Endothelial cell of umbilical vein (primary cell): Measurements from ENCODE around the gene CHCHD10. TPM values are rescaled to one million over a fixed set of nuclear protein-coding genes. Genes with fewer than 3 reads are reported as not detected.

Experiments used
- BruUV-seq: library from RNA; stranded (reverse); fragments of 400-500 nt; replicated peaks from 2 replicates; lab custom pipeline; 2021; lab: Mats Ljungman, UMichigan
- CTCF ChIA-PET: fragments of 300-600, 350-600 bp; sonication (Branson Sonifier 250); formaldehyde crosslinking; loops from one replicate; lab custom pipeline; 2021; ENCODE audit warnings: antibody characterized with exemption, inconsistent platforms; lab: Charles Lee
- POLR2A ChIA-PET: fragments of 300-600, 350-600 bp; sonication (Branson Sonifier 250); formaldehyde crosslinking; loops from one replicate; lab custom pipeline; 2021; ENCODE audit warnings: antibody characterized with exemption, inconsistent platforms; lab: Charles Lee
- DNase-seq: peaks from one replicate; pipeline ENCODE4 v3.0.0-alpha.2; 2011; ENCODE audit warnings: low read depth, low spot score
- FAIRE-seq: peaks from 2 replicates; lab custom pipeline; 2011; peaks lifted over from hg19 to GRCh38; lab: Jason Lieb, UNC
- H2AFZ ChIP-seq: 2 replicates; pipeline ENCODE4 v1.6.0; 2012; ENCODE audit warnings: low read depth, low read length, control low read depth, inconsistent platforms
- H3K27ac ChIP-seq: 2 replicates; pipeline ENCODE4 v1.5.1; 2011; ENCODE audit warnings: low read depth, mild to moderate bottlenecking, control low read depth, low read length, moderate library complexity; ENCODE audit not compliant: insufficient read depth
- H3K27me3 ChIP-seq, 2 experiments: 2 replicates each; pipeline versions ENCODE4 v1.6.0 to v1.6.1; 2011; ENCODE audit warnings: low read length in 2 of 2, mixed read lengths in 1 of 2; ENCODE audit not compliant: control insufficient read depth in 2 of 2, insufficient read depth in 2 of 2
- H3K36me3 ChIP-seq, 2 experiments: 2 replicates in 1 of 2; 3 replicates in 1 of 2; pipeline ENCODE4 v1.5.1; 2011; ENCODE audit warnings: low read length in 2 of 2, mild to moderate bottlenecking in 1 of 2, moderate library complexity in 1 of 2; ENCODE audit not compliant: control insufficient read depth in 2 of 2, insufficient read depth in 2 of 2; ENCODE audit errors: extremely low read depth in 1 of 2
- H3K4me1 ChIP-seq: 3 replicates; pipeline ENCODE4 v1.5.1; 2011; ENCODE audit warnings: mild to moderate bottlenecking, low read length; ENCODE audit not compliant: control insufficient read depth, insufficient read depth; ENCODE audit errors: extremely low read depth
- H3K4me2 ChIP-seq: 2 replicates; pipeline ENCODE4 v1.6.1; 2011; ENCODE audit warnings: low read length, control low read depth, mixed read lengths; ENCODE audit not compliant: insufficient read depth
- H3K4me3 ChIP-seq, 3 experiments: fragments of 200-600 bp in 1 of 3; sonication (generic), shearing (Covaris generic) in 1 of 3; replicated peaks in 1 of 3; 2 replicates each; pipeline ENCODE4 v1.5.1; 2011 to 2016; ENCODE audit warnings: control low read depth in 3 of 3, low read length in 3 of 3, mild to moderate bottlenecking in 2 of 3, inconsistent platforms in 1 of 3, low read depth in 1 of 3, moderate library complexity in 1 of 3; ENCODE audit not compliant: insufficient read depth in 1 of 3
- H3K79me2 ChIP-seq: 2 replicates; pipeline ENCODE4 v1.6.0; 2012; ENCODE audit warnings: low read length, inconsistent platforms; ENCODE audit not compliant: control insufficient read depth, insufficient read depth
- H3K9ac ChIP-seq: replicated peaks from 2 replicates; pipeline ENCODE3; 2011; ENCODE audit warnings: low read length, control low read depth; ENCODE audit not compliant: insufficient read depth; ENCODE audit errors: extremely low read depth
- H3K9me1 ChIP-seq: replicated peaks from 3 replicates; pipeline ENCODE4 v1.6.0; 2011; ENCODE audit warnings: mild to moderate bottlenecking, low read length; ENCODE audit not compliant: control insufficient read depth, insufficient read depth; ENCODE audit errors: extremely low read depth
- H3K9me3 ChIP-seq: replicated peaks from 2 replicates; pipeline ENCODE4 v1.5.1; 2012; ENCODE audit warnings: low read length, inconsistent platforms; ENCODE audit not compliant: control insufficient read depth, insufficient read depth
- H4K20me1 ChIP-seq: replicated peaks from 2 replicates; pipeline ENCODE3; 2011; ENCODE audit warnings: mild to moderate bottlenecking, low read length; ENCODE audit not compliant: control insufficient read depth, insufficient read depth; ENCODE audit errors: extremely low read depth
- CTCF ChIP-seq, 2 donors: IDR thresholded peaks; 1 replicate in 1 of 2; 2 replicates in 1 of 2; pipeline ENCODE4 v1.5.1; 2011; ENCODE audit warnings: low read length in 2 of 2, mild to moderate bottlenecking in 2 of 2, moderate library complexity in 2 of 2, control low read depth in 1 of 2, inconsistent platforms in 1 of 2, low read depth in 1 of 2; ENCODE audit not compliant: insufficient read depth in 1 of 2; ENCODE audit errors: extremely low read depth in 1 of 2
- EZH2 ChIP-seq: IDR thresholded peaks from 2 replicates; pipeline ENCODE4 v1.6.1; 2012; ENCODE audit warnings: borderline replicate concordance, low read depth, mild to moderate bottlenecking, moderate library complexity, low read length, inconsistent platforms; ENCODE audit not compliant: severe bottlenecking
- FOS ChIP-seq: IDR thresholded peaks from 2 replicates; pipeline ENCODE4 v1.6.1; 2011; ENCODE audit warnings: mild to moderate bottlenecking, low read length, moderate library complexity, borderline replicate concordance; ENCODE audit not compliant: insufficient read depth
- GATA2 ChIP-seq: IDR thresholded peaks from 2 replicates; pipeline ENCODE4 v1.7.0; 2011; ENCODE audit warnings: low read depth, mild to moderate bottlenecking, moderate library complexity, mixed read lengths, low read length; ENCODE audit not compliant: insufficient read length, insufficient read depth
- JUN ChIP-seq: IDR thresholded peaks from 2 replicates; pipeline ENCODE4 v1.6.1; 2011; ENCODE audit warnings: borderline replicate concordance, low read depth; ENCODE audit not compliant: insufficient read length, insufficient read depth
- MAX ChIP-seq: IDR thresholded peaks from 2 replicates; pipeline ENCODE4 v1.6.1; 2011; ENCODE audit not compliant: insufficient read depth, insufficient read length
- MYC ChIP-seq: IDR thresholded peaks from one replicate; pipeline ENCODE4 v1.6.1; 2011; ENCODE audit warnings: mild to moderate bottlenecking, low read depth, low read length
- POLR2AphosphoS5 ChIP-seq: IDR thresholded peaks from 2 replicates; pipeline ENCODE4 v1.6.1; 2012; ENCODE audit warnings: low read depth, mild to moderate bottlenecking, control low read depth, low read length, moderate library complexity; ENCODE audit not compliant: insufficient read depth
- dilution Hi-C: fragments of 300-500 bp; cut with MboI; formaldehyde crosslinking; loops from one replicate; pipeline ENCODE4 v1.15.0; 2019; ENCODE audit warnings: low sequenced_read_pairs; ENCODE audit not compliant: extremely low pct_ligation_motif_present
- intact Hi-C: fragments of 100-400 bp; cut with micrococcal nuclease; formaldehyde crosslinking; loops from one replicate; pipeline ENCODE4 v1.10.0; 2022
- polyA plus RNA-seq, 4 experiments: library from polyadenylated mRNA; depleted of rRNA in 3 of 4; stranded (reverse) in 3 of 4; unstranded in 1 of 4; fragments of >200 nt; gene quantifications; 2 replicates each; pipeline versions ENCODE4 v1.2.1 to v1.2.3, GENCODE V29; 2011 to 2012; ENCODE audit warnings: missing spikeins in 1 of 4
- total RNA-seq: library from RNA; stranded (reverse); gene quantifications from 2 replicates; pipeline ENCODE4 v1.2.3, GENCODE V29; 2021

The CHCHD10 gene
- total and polyA plus RNA-seq, 2 donors (not counting 3 experiments of a cell fraction or from before 2014, with no cell fraction given), result 28.1 to 75.6 TPM

- H3K4me1 ChIP-seq, result peaks cover 9% of the 10 kb centered on the region
- no peaks in the 10 kb centered on the region for H3K9me1 ChIP-seq
- no peaks in the 10 kb centered on the region for H3K9me3 ChIP-seq
- dilution Hi-C loops (no loop called here), intact Hi-C loops (no loop called here)
- CTCF ChIA-PET, result interaction anchor here (0.6 to 3.3 kb wide), 4 partner anchors 11 to 81 kb away, joined by 3 to 27 read pairs (median 6); partner anchors contain the start of genes SLC2A11 and SMARCB1
- TF ChIP-seq GATA2 (no peak), MYC (no peak), MAX (no peak), FOS (no peak), POLR2AphosphoS5 (no peak), EZH2 (no peak), CTCF (IDR thresholded peaks at IDR 0.05; ENCODE audit: extremely low read depth in 1 of 2, insufficient read depth in 1 of 2, low read depth in 1 of 2, low read length in 2 of 2) (no peak), JUN (no peak)
- no peak overlapping the region for H2AFZ ChIP-seq
- no peaks in the 10 kb centered on the region for H3K36me3 ChIP-seq
- no peak overlapping the region for H3K9ac ChIP-seq
- FAIRE-seq, result no peak
- no peak overlapping the region for H3K27ac ChIP-seq
- H3K79me2 ChIP-seq, result no peaks in the 10 kb centered on the region
- POLR2A ChIA-PET, result no interaction called here
- no peaks in the 10 kb centered on the region for H3K27me3 ChIP-seq
- H3K4me3 ChIP-seq, result no peak overlapping the region
- no peak for DNase-seq
- no peak overlapping the region for H3K4me2 ChIP-seq
- no peaks in the 10 kb centered on the region for H4K20me1 ChIP-seq
- no TSS peak for BruUV-seq
Measured at GRCh38 chr22:23775779-23776375, 8.1 kb upstream of the CHCHD10 start.
